ENCODE data around the gene ZGPAT. TPM values are rescaled to one million over a fixed set of nuclear protein-coding genes. Genes with fewer than 3 reads are reported as not detected.
"Not testable (repeated sequence)": the region's sequence is repeated elsewhere in the genome, so short reads cannot be mapped to it uniquely, and the experiment has no call there.

ZGPAT gene
- total RNA-seq, 3 donors from 2014 or later = 38.1 to 43.9 (median 42.0) TPM

GRCh38 chr20:63772781-63773518, 65.1 kb downstream of the ZGPAT start:
- DNase-seq (no peak), ATAC-seq (no peak)
- H3K36me3 Mint-ChIP-seq (ENCODE audit: insufficient read depth) = no peaks in the 10 kb centered on the region
- no peak overlapping the region for H3K4me3 Mint-ChIP-seq
- H3K4me1 Mint-ChIP-seq (ENCODE audit: low read depth) = peaks cover 2% of the 10 kb centered on the region
- no peaks in the 10 kb centered on the region for H3K27me3 Mint-ChIP-seq (ENCODE audit: low read depth)
- no peaks in the 10 kb centered on the region for H3K9me3 Mint-ChIP-seq

DNA sequence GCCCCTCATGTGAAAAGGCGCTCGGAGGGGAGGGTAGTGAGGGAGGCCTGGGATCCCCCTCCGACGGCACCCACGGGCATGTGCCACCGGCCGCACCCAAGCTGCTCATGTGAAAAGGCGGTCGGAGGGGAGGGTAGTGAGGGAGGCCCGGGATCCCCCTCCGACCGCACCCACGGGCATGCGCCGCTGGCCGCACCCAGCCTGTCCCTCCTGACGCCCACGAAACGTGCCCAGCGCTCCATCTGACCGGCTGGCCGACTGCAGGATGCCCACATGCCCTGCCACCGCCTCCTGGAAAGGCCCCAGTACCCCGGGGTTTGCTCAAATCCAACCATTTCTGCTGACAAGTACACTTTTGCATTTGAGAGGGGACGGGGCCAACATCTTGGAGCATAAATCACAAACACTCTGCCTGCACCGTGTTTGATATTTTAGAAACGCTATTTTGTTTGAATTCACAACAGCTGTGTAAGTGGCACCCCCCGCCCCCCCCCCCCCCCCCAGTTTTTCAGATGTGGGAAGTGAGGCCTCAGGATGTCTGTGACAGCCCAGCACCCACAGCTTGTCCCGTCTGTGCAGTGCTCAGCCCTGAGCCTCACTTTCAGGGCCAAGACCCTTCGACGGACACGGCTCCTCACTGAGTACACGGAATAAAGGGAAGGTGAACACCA, 65.9 kb downstream of the ZGPAT start:
- DNase-seq (no peak), ATAC-seq (no peak)
- peaks cover 2% of the 10 kb centered on the region for H3K4me1 Mint-ChIP-seq (ENCODE audit: low read depth)
- H3K9me3 Mint-ChIP-seq = no peaks in the 10 kb centered on the region
- no peaks in the 10 kb centered on the region for H3K27me3 Mint-ChIP-seq (ENCODE audit: low read depth)
- H3K36me3 Mint-ChIP-seq (ENCODE audit: insufficient read depth) = no peaks in the 10 kb centered on the region
- no peak overlapping the region for H3K4me3 Mint-ChIP-seq

GRCh38 chr20:63774306-63774705, 66.5 kb downstream of the ZGPAT start:
- no peak for DNase-seq
- Mint-ChIP-seq H3K27me3 (ENCODE audit: low read depth) (no peaks in the 10 kb centered on the region), H3K4me1 (ENCODE audit: low read depth) (peaks cover 2% of the 10 kb centered on the region), H3K36me3 (ENCODE audit: insufficient read depth) (no peaks in the 10 kb centered on the region), H3K4me3 (no peak overlapping the region), H3K9me3 (no peaks in the 10 kb centered on the region)
- no peak for ATAC-seq

DNA sequence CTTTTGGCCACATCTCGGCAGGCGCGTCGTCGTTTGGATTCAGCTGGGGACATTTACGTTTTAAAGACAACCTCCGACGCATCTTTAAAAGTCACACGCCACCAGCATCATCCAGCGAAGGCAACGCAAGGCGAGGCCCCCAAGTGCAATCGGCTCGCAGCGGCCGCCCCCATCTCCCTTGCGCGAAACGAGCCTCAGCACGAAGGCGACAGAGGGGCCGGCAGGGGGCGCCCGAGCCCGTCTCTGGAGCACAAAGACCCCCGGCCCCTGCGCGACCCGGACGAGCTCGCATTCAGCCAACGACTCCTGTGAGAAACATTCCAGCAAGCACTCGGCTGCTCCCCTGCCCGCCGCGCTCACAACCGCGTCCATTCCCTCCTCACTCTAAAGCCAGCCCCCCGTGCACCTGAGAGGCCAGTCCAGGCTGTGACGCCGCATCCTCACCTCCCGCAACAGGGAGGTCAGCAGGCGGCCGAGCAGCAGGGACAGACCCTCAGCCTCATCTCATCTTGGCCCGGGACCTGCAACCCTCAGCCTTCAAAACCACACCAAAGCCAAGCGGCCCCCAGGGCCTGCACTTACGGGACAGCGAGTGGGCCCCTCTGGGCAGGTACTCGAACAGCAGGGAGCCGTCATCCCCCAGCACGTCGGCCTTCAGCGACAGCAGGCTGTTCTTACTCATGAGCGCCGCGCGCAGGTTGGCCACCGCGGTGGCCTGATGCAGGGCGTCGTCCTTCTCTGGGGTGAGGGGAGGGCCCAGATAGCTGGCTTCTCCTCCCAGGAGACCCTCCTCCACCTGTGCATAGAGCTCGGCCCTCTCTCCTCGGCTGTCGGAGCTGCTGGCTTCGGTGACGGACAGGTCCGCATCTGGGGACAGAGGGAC, 67.5 kb downstream of the ZGPAT start:
- H3K4me1 Mint-ChIP-seq (ENCODE audit: low read depth) = peaks cover 2% of the 10 kb centered on the region
- H3K27me3 Mint-ChIP-seq (ENCODE audit: low read depth) = no peaks in the 10 kb centered on the region
- H3K36me3 Mint-ChIP-seq (ENCODE audit: insufficient read depth) = no peaks in the 10 kb centered on the region
- H3K9me3 Mint-ChIP-seq = no peaks in the 10 kb centered on the region
- no peak overlapping the region for H3K4me3 Mint-ChIP-seq
- DNase-seq (peak; percentile 29), ATAC-seq (no peak)

GRCh38 chr20:63776875-63777274, 69.0 kb downstream of the ZGPAT start:
- not testable (repeated sequence) for H3K9me3 Mint-ChIP-seq; H3K4me3 Mint-ChIP-seq; H3K36me3 Mint-ChIP-seq (ENCODE audit: insufficient read depth); H3K4me1 Mint-ChIP-seq (ENCODE audit: low read depth); DNase-seq; H3K27me3 Mint-ChIP-seq (ENCODE audit: low read depth); ATAC-seq

DNA sequence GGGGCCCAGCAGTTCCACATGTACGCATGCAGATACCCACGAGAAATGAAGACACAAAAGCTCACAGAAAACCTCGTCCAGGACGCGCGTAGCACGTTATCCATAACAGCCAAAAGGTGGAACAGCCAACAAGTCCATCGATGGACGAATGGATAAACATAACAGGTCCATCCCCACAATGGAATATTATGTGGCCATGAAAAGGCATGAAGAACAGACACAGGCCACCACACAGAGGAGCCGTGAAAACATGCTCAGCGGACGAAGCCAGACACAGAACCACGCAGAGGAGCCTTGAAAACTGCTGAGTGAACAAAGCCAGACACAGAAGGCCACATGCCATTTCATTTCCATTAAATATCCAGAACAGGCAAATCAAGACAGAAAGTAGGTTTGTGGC, 69.8 kb downstream of the ZGPAT start:
- H3K27me3 Mint-ChIP-seq (ENCODE audit: low read depth) = no peaks in the 10 kb centered on the region
- H3K4me3 Mint-ChIP-seq = no peak overlapping the region
- H3K9me3 Mint-ChIP-seq = no peaks in the 10 kb centered on the region
- DNase-seq (no peak), ATAC-seq (no peak)
- no peaks in the 10 kb centered on the region for H3K36me3 Mint-ChIP-seq (ENCODE audit: insufficient read depth)
- H3K4me1 Mint-ChIP-seq (ENCODE audit: low read depth) = peaks cover 14% of the 10 kb centered on the region

- no peaks in the 10 kb centered on the region for H3K27me3 Mint-ChIP-seq (ENCODE audit: low read depth)
- no peak overlapping the region for H3K4me3 Mint-ChIP-seq
- no peak for ATAC-seq
Measured at GRCh38 chr20:63778034-63778752, 70.4 kb downstream of the ZGPAT start.

GRCh38 chr20:63778857-63779256, 71.0 kb downstream of the ZGPAT start:
- H3K27me3 Mint-ChIP-seq (ENCODE audit: low read depth) = no peaks in the 10 kb centered on the region

More at GRCh38 chr20:63778034-63778752, 70.4 kb downstream of the ZGPAT start:
- peaks cover 15% of the 10 kb centered on the region for H3K4me1 Mint-ChIP-seq (ENCODE audit: low read depth)
- no peak for DNase-seq
- H3K9me3 Mint-ChIP-seq = no peaks in the 10 kb centered on the region
- H3K36me3 Mint-ChIP-seq (ENCODE audit: insufficient read depth) = no peaks in the 10 kb centered on the region

GRCh38 chr20:63781181-63781580, 73.3 kb downstream of the ZGPAT start:
- DNase-seq (no peak), ATAC-seq (no peak)
- no peaks in the 10 kb centered on the region for H3K27me3 Mint-ChIP-seq (ENCODE audit: low read depth)
- H3K4me1 Mint-ChIP-seq (ENCODE audit: low read depth) = peaks cover 15% of the 10 kb centered on the region
- no peaks in the 10 kb centered on the region for H3K36me3 Mint-ChIP-seq (ENCODE audit: insufficient read depth)
- no peak overlapping the region for H3K4me3 Mint-ChIP-seq
- no peaks in the 10 kb centered on the region for H3K9me3 Mint-ChIP-seq

More at GRCh38 chr20:63778857-63779256, 71.0 kb downstream of the ZGPAT start:
- DNase-seq = no peak
- Mint-ChIP-seq H3K4me3 (no peak overlapping the region), H3K36me3 (ENCODE audit: insufficient read depth) (no peaks in the 10 kb centered on the region), H3K4me1 (ENCODE audit: low read depth) (peaks cover 15% of the 10 kb centered on the region), H3K9me3 (no peaks in the 10 kb centered on the region)
- ATAC-seq = no peak

- no peaks in the 10 kb centered on the region for H3K36me3 Mint-ChIP-seq (ENCODE audit: insufficient read depth)
- ATAC-seq = peak; percentile 87 to 98
- no peaks in the 10 kb centered on the region for H3K27me3 Mint-ChIP-seq (ENCODE audit: low read depth)
Measured at GRCh38 chr20:63782051-63782471, 74.2 kb downstream of the ZGPAT start.

DNA sequence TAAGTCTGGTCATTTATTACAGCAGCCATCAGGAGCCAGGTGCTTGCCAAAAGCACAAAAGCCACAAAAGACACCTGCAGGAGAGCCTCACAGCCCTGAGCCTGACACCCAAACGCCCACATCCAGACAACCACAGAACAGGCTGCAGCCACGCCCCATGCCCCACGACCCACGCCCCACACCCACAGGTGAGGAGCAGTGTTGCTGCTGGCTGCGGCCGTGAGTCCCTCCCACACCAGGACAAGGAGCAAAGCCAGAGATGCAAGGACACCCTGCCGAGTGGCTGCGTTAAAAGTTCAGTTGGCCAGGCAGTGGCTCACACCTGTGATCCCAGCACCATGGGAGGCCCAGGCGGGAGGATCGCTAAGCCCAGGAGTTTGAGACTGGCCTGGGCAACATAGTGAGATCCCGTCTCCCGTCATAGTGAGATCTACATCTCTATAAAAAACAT, 74.7 kb downstream of the ZGPAT start:
- DNase-seq = no peak
- no peak for ATAC-seq
- no peak overlapping the region for H3K4me3 Mint-ChIP-seq
- no peaks in the 10 kb centered on the region for H3K36me3 Mint-ChIP-seq (ENCODE audit: insufficient read depth)
- H3K27me3 Mint-ChIP-seq (ENCODE audit: low read depth) = no peaks in the 10 kb centered on the region
- peaks cover 15% of the 10 kb centered on the region for H3K4me1 Mint-ChIP-seq (ENCODE audit: low read depth)
- no peaks in the 10 kb centered on the region for H3K9me3 Mint-ChIP-seq

More at GRCh38 chr20:63782051-63782471, 74.2 kb downstream of the ZGPAT start:
- Mint-ChIP-seq H3K4me3 (no peak overlapping the region), H3K9me3 (no peaks in the 10 kb centered on the region), H3K4me1 (ENCODE audit: low read depth) (peaks cover 15% of the 10 kb centered on the region)
- DNase-seq = peak; percentile 58

DNA sequence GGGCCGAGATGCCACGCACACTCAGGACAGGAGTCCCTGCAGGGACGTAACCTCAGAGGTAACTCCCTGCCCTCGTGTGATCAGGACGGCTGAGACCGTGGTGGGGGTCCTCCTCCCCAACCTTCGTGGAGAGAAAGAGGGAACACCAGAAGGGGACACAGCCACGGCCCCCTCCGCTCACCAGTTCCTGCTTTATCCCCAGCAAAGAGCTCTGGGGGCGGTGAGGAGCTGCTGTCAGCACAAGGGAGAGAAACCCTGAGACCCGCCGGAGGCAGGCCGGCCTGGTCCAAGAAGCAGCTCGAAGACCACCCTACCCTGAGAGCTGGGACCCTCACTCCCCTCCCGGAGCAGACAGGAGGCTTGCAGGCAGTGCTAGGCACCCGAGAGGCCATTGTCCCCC, 76.1 kb downstream of the ZGPAT start:
- Mint-ChIP-seq H3K4me3 (no peak overlapping the region), H3K27me3 (ENCODE audit: low read depth) (no peaks in the 10 kb centered on the region), H3K9me3 (no peaks in the 10 kb centered on the region), H3K36me3 (ENCODE audit: insufficient read depth) (no peaks in the 10 kb centered on the region), H3K4me1 (ENCODE audit: low read depth) (peaks cover 15% of the 10 kb centered on the region)
- DNase-seq (no peak), ATAC-seq (no peak)

DNA sequence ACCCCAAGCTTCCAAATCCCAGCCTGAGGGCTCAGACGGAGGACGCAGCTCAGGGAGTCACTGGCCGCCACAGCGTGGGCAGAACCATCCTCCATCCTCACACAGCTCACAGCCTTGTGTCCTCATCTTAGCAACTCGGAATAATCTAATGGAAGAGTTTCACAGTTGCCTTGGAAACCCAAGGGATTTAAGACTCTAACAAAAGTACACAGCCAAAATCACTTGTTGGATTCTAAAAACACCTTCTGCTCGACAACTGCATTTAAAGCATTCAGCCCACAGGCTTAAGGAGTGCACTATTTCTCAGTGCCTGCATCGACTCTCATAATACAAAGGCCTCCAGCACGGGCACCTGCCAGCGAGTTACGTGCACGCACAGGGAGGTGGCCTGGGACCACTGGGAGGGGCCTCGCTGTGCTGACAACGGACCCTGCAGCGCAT, 77.9 kb downstream of the ZGPAT start:
- Mint-ChIP-seq H3K9me3 (no peaks in the 10 kb centered on the region), H3K36me3 (ENCODE audit: insufficient read depth) (no peaks in the 10 kb centered on the region), H3K4me1 (ENCODE audit: low read depth) (peaks cover 15% of the 10 kb centered on the region), H3K4me3 (no peak overlapping the region), H3K27me3 (ENCODE audit: low read depth) (no peaks in the 10 kb centered on the region)
- DNase-seq (no peak), ATAC-seq (no peak)
